PFSK-1 (cell line): Measurements from ENCODE around the gene BPHL.

Experiments used
- FOXP2 ChIP-seq: optimal IDR thresholded peaks from 2 replicates; pipeline ENCODE3; 2011; ENCODE audit warnings: borderline replicate concordance, control low read depth, inconsistent platforms; ENCODE audit not compliant: insufficient read depth; ENCODE audit errors: extremely low read length, extremely low read depth
- POLR2AphosphoS5 ChIP-seq: IDR thresholded peaks from 2 replicates; pipeline ENCODE4 v1.6.1; 2012; ENCODE audit warnings: low read depth, mild to moderate bottlenecking, control low read depth, low read length, moderate library complexity
- SIN3A ChIP-seq: IDR thresholded peaks from 2 replicates; pipeline ENCODE4 v1.6.1; 2012; ENCODE audit warnings: mild to moderate bottlenecking, low read length, moderate library complexity, borderline replicate concordance; ENCODE audit not compliant: insufficient read depth
- TAF1 ChIP-seq: IDR thresholded peaks from 2 replicates; pipeline ENCODE4 v1.6.1; 2012; ENCODE audit warnings: low read length, control low read depth, borderline replicate concordance; ENCODE audit not compliant: insufficient read depth
- TF ChIP-seq, protein P1 (sequence below), 2 experiments: IDR thresholded peaks; 2 replicates each; pipeline versions ENCODE4 v1.6.1 to v1.8.0; 2011 to 2012; ENCODE audit warnings: low read depth in 2 of 2, low read length in 2 of 2, control low read depth in 1 of 2, inconsistent platforms in 1 of 2, mild to moderate bottlenecking in 1 of 2, moderate library complexity in 1 of 2; ENCODE audit not compliant: insufficient read depth in 1 of 2

BPHL gene

DNA sequence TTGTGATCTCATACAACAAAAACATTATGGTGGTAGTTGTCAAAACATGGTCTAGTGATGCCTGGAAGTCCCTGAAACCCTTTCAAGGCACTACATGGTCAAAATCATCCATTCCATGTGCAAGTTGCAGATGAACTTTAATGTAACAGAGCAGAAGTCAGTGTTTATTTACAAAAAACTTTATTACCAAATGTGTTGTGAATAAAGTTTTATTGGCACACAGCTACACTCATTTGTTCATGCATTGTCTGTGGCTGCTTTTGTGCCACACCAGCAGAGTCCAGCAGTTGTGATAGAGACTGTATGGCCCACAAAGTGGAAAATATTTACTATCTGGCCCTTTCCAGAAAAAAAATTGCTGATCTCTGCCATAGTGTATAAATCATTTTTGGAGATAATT, 82.2 kb downstream of the BPHL start:
- TF ChIP-seq SIN3A (no peak), TAF1 (no peak), FOXP2 (no peak), POLR2AphosphoS5 (no peak)

DNA sequence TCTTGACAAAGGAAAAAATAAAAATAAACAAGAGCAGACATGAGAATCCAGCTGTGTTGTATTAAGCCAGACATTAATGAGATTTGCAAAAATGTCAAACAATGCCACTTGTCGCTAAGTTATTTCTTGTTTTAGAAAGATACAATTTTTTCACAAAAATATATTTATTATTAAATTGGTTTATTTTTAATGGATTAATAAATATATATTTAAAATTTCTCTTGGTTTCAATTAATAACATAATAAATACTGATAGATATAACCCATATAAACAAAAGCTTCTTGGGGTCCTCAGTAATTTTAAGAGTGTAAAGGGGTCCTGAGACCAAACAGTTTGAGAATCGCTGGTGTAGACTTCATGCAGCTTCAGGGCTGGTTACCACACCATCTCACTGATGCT, 82.9 kb downstream of the BPHL start:
- TF ChIP-seq, protein P1, sequence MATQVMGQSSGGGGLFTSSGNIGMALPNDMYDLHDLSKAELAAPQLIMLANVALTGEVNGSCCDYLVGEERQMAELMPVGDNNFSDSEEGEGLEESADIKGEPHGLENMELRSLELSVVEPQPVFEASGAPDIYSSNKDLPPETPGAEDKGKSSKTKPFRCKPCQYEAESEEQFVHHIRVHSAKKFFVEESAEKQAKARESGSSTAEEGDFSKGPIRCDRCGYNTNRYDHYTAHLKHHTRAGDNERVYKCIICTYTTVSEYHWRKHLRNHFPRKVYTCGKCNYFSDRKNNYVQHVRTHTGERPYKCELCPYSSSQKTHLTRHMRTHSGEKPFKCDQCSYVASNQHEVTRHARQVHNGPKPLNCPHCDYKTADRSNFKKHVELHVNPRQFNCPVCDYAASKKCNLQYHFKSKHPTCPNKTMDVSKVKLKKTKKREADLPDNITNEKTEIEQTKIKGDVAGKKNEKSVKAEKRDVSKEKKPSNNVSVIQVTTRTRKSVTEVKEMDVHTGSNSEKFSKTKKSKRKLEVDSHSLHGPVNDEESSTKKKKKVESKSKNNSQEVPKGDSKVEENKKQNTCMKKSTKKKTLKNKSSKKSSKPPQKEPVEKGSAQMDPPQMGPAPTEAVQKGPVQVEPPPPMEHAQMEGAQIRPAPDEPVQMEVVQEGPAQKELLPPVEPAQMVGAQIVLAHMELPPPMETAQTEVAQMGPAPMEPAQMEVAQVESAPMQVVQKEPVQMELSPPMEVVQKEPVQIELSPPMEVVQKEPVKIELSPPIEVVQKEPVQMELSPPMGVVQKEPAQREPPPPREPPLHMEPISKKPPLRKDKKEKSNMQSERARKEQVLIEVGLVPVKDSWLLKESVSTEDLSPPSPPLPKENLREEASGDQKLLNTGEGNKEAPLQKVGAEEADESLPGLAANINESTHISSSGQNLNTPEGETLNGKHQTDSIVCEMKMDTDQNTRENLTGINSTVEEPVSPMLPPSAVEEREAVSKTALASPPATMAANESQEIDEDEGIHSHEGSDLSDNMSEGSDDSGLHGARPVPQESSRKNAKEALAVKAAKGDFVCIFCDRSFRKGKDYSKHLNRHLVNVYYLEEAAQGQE (IDR thresholded peaks at IDR 0.05; ENCODE audit: insufficient read depth in 1 of 2, low read depth in 2 of 2, low read length in 2 of 2) = no peak
- TF ChIP-seq SIN3A (no peak), TAF1 (no peak), FOXP2 (no peak), POLR2AphosphoS5 (no peak)
